HAP-1 (cell line): ENCODE data around the gene FGFRL1.

ENCODE experiments used
- DNase-seq, 2 experiments: peaks; one replicate each; pipeline ENCODE4 v3.0.0-alpha.2; 2016 to 2020; ENCODE audit warnings: low spot score in 2 of 2
- H3K27me3 ChIP-seq: fragments of 250-450 bp; sonication (Bioruptor Pico); 2 replicates; pipeline ENCODE4 v1.5.1; 2020; ENCODE audit warnings: low read depth, mild to moderate bottlenecking, moderate library complexity
- H3K36me3 ChIP-seq: fragments of 250-450 bp; sonication (Bioruptor Pico); replicated peaks from 2 replicates; pipeline ENCODE4 v1.5.1; 2020; ENCODE audit warnings: mild to moderate bottlenecking
- H3K4me1 ChIP-seq: fragments of 250-450 bp; sonication (Bioruptor Pico); 2 replicates; pipeline ENCODE4 v1.5.1; 2020; ENCODE audit warnings: mild to moderate bottlenecking
- H3K4me3 ChIP-seq: fragments of 250-450 bp; sonication (Bioruptor Pico); 2 replicates; pipeline ENCODE4 v1.5.1; 2020; ENCODE audit warnings: mild to moderate bottlenecking, moderate library complexity
- H3K9me3 ChIP-seq: fragments of 250-450 bp; sonication (Bioruptor Pico); 2 replicates; pipeline ENCODE4 v1.5.1; 2020; ENCODE audit warnings: mild to moderate bottlenecking, moderate library complexity
- in situ Hi-C: fragments of 300-500 bp; cut with MboI; formaldehyde crosslinking; loops from 3 replicates; pipeline ENCODE4 v1.14.3; 2020; ENCODE audit warnings: low sequenced_read_pairs, inconsistent platforms, mixed read lengths

Gene FGFRL1, protein sequence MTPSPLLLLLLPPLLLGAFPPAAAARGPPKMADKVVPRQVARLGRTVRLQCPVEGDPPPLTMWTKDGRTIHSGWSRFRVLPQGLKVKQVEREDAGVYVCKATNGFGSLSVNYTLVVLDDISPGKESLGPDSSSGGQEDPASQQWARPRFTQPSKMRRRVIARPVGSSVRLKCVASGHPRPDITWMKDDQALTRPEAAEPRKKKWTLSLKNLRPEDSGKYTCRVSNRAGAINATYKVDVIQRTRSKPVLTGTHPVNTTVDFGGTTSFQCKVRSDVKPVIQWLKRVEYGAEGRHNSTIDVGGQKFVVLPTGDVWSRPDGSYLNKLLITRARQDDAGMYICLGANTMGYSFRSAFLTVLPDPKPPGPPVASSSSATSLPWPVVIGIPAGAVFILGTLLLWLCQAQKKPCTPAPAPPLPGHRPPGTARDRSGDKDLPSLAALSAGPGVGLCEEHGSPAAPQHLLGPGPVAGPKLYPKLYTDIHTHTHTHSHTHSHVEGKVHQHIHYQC

DNA sequence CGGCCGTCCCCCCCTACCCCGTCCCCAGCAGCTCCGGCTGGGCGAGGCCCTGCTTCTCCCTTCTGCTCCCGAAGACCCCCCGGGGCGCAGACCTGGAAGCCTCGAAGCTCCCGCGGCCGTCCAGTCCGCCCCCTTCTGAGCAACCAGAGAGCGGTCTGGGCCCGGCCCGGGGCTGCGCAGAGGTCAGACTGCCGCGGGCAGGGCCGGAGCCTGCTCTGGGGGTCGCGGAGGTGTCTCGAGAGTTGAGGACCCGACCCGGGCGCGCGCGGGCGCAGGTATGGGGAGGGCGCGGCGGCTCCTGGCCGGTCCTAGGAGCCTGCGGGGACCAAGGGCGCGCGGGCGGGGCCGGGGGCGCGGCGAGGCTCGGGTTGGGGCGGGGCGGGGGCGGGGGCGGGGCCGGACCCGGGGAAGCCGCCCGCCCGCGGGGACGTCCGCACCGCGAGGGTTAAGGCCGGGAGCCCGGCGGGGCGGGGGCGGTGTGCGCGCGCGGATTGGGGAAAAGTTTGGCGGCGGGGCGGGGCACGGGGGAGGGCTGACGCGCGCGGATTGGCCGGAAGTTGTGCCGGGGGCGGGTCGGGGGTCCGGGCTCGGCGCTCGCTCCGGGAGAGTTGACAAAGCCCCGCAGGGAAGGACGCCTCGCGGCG lies at the start of gene FGFRL1:
TSS of gene FGFRL1 (plus strand) at position 605 of the 644 bp plus-strand sequence. CDS start 860 bp downstream, outside the sequence.
- Histone ChIP-seq H3K27me3 (peaks cover 19% of the 10 kb centered on the region), H3K36me3 (peaks cover 10% of the 10 kb centered on the region), H3K4me3 (peak within 1 kb of the TSS; percentile 54), H3K9me3 (0 out of 2 replicates have a peak, but pooled peaks cover 4% of the 10 kb centered on the region), H3K4me1 (peaks cover 13% of the 10 kb centered on the region)
- in situ Hi-C loops: no loop called here
- DNase-seq: peak; percentile 73 to 98

DNA sequence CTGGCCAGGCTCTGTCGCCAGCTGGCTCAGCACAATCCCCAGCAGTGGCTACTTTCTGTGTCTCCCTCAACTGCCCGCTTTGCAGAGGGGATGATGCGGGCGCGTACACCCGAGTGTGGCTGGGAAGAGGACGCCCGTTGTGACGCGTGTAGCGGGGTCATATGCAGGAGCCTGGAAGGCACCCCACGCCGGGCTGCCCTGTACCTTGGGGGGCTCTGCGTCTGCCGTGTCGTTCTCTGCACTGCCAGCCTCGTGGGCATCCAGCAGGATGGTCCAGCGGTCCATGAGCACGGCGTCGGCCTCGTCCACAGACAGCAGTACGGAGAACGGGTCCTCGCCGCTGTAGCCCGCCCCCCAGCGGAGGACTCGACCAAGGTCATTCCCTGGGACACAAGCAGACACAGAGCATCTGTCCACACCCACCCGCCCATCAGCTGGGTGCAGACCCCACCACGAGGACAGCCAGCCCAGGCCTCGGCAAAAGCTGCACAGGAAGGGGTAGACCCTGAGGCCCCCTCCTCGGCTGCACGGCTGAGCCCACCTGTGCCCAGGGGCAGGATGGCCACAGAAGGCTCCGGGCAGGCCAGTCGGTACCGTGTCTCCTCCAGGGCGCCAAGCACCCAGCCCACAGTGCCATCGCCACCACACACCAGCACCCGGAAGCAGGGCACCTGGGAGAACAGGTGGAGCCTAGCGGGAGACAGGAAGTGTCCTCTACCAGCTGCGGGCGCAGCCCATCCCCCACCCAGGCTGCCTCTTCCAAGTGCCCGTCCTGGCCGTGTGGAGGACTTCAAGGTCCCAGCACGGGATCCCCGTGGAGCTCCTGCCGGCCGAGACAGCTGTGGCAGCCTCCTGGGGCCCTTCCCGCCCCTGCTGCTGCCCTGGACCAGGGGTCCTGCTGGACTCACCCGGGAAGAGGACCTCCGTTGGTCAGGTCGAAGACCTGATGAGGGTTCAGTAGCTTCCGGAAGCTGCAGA lies 48.9 kb upstream of the FGFRL1 start:
- no peak for DNase-seq
- H3K36me3 ChIP-seq: peaks cover 3% of the 10 kb centered on the region; the same call in 1 of the 2 replicates

DNA sequence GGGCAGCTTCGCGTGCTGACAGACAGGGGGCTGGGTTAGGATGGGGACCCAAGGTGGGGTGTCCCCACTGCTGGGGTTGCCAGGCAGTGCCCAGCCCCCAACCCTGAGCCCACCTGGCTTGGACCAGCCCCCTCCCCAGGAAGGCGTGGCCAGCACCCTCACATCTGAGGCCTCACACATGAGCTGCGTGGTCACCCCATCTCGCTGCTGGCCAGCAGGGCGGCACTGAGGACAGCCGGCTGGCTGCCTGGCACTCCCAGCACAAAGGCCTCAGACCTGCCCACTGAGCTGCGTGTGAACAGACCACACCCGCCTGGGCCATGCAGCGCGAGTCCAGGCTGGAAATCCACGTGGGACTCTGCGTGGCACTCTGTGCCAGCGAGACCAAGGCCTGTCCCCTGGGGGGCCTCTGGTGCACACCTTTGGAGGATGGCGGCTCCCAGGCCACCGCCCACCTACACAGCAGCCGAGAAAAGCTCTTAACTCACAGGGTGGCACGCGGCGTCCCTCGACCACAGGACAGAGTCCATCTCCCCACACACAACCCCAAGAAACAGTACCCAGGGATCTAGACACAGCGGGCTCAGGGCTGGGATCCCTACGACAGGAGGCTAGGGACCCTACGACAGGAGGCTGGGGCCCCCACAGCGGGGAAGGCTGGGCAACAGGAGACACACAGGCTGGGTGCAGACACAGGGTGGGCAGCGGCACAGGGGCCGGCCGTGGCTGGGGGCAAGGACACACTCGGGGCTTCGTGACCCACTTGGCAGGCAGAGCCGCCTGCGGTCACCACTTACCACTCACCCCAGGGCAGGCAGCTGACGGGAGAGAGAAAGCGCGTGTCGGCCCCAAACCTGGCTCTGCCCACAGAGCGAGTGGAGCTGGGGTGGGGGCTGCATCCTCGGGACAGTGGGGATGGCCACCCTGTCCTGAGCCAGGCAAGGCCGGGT lies 47.9 kb upstream of the FGFRL1 start:
- no peak for DNase-seq
- Histone ChIP-seq H3K9me3 (no peaks in the 10 kb centered on the region), H3K36me3 (peaks cover 3% of the 10 kb centered on the region; the same call in 1 of the 2 replicates), H3K27me3 (no peaks in the 10 kb centered on the region), H3K4me1 (no peaks in the 10 kb centered on the region), H3K4me3 (no peak overlapping the region)
- in situ Hi-C loops: no loop called here

More for the DNA sequence above, 48.9 kb upstream of the FGFRL1 start:
- H3K9me3 ChIP-seq: no peaks in the 10 kb centered on the region
- no peaks in the 10 kb centered on the region for H3K4me1 ChIP-seq
- in situ Hi-C loops: no loop called here
- no peak overlapping the region for H3K4me3 ChIP-seq
- no peaks in the 10 kb centered on the region for H3K27me3 ChIP-seq

DNA sequence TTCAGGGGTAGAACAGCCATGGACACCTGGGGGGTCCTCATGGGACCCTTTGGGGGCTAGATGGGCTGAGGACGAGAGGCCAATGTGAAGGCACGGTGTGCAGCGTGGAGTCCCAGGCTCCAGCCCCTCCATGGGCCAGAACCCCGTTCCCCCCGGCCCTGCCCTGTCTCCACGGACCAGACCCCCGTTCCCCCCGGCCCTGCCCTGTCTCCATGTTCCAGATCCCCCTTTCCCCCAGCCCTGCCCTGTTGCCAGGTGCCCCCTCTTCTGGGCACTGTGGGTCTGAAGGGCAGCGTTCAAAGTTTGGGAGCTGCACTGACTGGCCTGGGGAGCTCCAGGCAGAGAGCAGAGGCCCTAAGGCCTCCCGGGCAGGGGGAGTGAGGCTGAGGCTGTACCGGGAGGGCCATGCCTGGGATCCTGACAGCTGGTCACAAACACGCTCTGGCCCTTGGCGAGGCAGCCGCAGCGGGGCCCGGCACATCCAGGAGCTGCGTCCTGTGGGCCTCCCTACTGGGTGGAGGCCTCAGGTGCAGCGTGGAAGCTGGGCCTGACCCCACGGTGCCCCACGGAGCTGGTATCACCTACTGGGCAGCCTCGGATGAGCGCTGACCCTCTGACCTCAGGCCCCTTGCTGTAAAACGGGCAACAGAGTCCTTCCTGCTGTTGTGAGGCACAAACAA lies 46.9 kb upstream of the FGFRL1 start:
- H3K4me3 ChIP-seq: no peak overlapping the region
- no peaks in the 10 kb centered on the region for H3K9me3 ChIP-seq
- H3K4me1 ChIP-seq: no peaks in the 10 kb centered on the region
- peaks cover 3% of the 10 kb centered on the region; the same call in 1 of the 2 replicates for H3K36me3 ChIP-seq
- DNase-seq: no peak
- in situ Hi-C loops: no loop called here
- no peaks in the 10 kb centered on the region for H3K27me3 ChIP-seq

DNA sequence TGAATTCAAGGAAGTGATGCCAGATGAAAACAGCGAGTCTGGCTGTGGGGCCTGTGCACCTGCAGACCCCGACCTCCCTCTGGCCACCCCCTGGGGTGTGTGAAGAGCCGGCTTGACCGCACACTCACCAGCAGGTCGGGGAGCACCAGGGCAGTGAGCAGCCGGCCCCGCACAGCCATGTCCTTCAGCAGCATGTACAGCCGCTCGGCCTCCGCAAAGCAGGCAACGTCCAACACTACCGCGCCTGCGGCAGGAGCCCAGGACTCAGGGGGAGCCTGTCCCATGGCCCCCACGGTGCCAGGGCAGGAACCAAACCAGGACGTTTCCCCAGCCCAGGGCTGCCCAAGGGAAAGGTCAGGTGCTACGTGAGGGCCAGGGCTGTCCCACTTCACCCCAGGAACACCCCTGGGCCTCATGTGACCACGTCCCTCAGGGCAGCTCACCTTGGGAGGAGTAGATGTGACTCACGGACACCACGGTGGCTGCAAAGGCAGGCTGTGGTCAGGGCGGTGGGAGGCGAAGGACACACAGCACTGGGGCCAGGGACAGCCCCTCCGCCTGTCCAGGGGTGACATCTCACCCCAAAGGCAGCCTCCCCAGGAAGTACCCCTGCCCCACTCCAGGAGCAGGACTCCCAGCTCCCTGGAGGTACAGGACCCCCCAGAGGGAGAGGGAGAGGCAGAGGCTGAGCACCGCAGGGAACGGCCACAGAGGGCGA lies 46.2 kb upstream of the FGFRL1 start:
- no peak overlapping the region for H3K4me3 ChIP-seq
- DNase-seq: no peak
- no peaks in the 10 kb centered on the region for H3K4me1 ChIP-seq
- H3K9me3 ChIP-seq: no peaks in the 10 kb centered on the region
- H3K27me3 ChIP-seq: no peaks in the 10 kb centered on the region
- H3K36me3 ChIP-seq: peaks cover 3% of the 10 kb centered on the region; the same call in 1 of the 2 replicates
- in situ Hi-C loops: no loop called here

DNA sequence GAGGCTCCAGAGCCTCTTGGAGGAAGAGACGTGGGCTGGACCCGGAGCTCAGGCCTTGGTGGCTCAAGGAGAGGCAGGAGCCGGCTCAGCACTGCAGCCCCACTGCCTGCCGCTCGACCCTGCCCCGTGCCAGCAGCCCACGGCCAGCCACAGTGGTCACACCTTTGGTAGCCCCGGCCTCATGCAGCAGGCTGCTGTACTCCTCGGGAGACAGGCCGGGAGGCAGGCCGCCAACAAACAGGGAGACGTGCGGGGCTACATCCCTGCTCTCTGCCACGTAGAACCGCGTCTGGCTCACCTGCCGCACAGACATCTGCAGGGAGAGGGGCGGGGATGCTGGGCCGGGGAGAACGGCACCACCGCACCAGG lies 45.7 kb upstream of the FGFRL1 start:
- Histone ChIP-seq H3K27me3 (no peaks in the 10 kb centered on the region), H3K9me3 (no peaks in the 10 kb centered on the region), H3K36me3 (peaks cover 3% of the 10 kb centered on the region; the same call in 1 of the 2 replicates), H3K4me1 (no peaks in the 10 kb centered on the region), H3K4me3 (no peak overlapping the region)
- in situ Hi-C loops: no loop called here
- no peak for DNase-seq

DNA sequence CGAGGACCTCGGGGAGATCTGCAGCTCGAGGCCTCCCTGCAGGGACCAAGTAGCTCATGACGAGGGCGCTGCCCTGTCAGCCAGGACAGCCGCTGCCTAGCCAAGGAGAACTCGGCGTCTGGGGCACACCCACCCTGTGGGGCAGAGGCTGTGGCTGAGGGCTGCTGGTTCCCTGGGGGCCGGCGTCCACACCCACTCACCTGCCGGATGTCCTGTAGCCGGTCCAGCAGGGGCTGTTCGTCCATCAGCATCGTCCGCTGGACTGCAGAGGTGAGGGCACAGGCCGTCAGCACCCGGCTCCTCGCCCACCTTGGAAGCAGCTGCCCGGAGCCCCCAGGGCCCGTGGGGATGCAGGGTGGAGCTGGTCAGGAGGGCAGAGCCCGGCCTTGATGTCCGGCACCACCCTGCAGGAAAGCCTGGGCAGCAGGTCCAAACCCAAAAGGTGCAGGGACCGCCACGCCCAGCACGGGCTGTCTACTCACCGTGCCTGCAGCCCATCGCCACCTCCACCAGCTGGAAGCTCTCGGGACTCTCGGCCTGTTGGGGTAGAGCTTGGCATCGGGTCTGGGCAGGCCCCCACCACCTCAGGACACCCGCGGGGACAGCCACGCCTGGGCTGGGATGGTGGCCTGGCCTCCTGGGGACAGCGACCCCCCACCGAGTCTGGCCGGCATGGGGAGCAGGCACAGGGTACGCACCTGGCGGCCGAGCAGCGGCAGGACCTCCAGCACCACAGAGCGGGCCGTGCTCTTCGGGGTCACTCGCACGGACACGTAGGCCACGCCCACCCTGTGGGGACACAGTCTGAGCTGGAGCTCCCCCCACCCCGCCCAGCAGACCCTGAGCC lies 44.9 kb upstream of the FGFRL1 start:
- Histone ChIP-seq H3K36me3 (peaks cover 3% of the 10 kb centered on the region; the same call in 1 of the 2 replicates), H3K4me3 (no peak overlapping the region), H3K9me3 (no peaks in the 10 kb centered on the region), H3K4me1 (no peaks in the 10 kb centered on the region), H3K27me3 (no peaks in the 10 kb centered on the region)
- no peak for DNase-seq
- in situ Hi-C loops: no loop called here

DNA sequence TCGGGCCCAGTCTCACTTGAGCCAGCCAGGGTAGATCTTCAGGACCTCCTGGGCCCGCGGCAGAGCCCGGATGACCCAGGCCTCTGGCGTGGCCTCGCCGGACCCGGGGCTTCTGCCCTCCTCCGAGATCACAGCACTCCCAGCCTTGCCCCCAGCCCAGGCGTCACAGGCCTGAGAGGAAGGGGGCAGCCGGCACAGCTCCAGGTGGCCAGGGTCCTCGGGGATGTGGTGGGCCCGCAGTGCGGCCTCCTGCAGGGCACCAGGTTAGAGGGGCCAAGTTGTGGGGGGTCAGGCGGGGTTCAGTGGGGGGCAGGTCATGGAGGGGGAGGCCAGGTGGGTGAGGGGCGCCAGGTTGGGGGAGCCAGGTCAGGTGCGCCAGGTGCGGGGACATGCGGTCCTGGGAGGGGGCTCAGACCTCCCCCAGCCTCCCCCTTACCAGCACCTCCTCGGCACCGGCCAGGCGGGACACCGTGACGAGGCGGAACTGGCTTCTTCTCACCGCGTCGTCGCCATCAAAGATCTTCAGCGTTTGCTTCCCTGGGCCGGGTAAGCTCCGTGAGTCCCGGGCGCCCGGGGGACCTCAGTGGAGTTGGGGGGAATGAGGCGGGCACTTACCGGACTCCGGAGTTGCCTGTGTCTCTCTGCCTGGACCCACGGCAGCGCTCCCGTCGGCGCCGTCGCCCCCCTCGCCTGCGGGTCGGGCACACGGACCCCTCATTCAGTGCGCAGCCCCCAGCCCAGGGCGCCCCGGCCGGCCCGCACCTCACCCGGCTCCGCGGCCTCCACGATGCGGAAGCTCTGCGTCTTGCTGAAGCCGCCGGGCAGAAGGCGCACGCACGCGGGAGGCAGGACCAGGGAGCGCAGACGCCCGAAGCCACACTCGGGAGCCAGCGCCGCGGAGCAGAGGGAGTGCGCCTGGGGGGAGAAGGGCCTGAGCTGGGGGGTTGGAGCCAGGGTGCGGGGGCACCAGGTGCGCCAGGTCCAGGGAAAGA lies 44.0 kb upstream of the FGFRL1 start:
- peaks cover 2% of the 10 kb centered on the region; the same call in 1 of the 2 replicates for H3K4me1 ChIP-seq
- no peak for DNase-seq
- H3K4me3 ChIP-seq: no peak overlapping the region
- H3K27me3 ChIP-seq: no peaks in the 10 kb centered on the region
- no peaks in the 10 kb centered on the region for H3K9me3 ChIP-seq
- in situ Hi-C loops: no loop called here
- no peaks in the 10 kb centered on the region for H3K36me3 ChIP-seq

DNA sequence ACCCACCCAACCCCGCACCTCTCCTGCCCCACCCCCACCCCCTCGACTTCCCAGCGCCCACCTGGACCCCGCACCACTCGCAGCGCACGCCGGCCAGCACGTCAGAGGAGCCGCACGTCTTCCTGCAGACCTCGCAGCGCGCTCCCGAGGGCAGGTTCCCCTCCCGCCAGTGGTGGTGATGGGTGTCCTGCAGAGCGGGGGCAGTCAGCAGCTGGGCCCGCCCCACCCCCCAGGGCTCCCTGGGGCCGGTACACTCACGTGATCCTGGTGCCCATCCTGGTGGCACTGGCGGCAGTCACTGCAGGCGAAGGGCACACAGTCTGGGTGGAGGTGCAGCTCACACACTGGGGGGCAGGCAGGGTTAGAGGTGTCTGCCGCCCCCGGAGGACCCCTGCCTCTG lies 43.2 kb upstream of the FGFRL1 start:
- Histone ChIP-seq H3K27me3 (no peaks in the 10 kb centered on the region), H3K36me3 (no peaks in the 10 kb centered on the region), H3K9me3 (no peaks in the 10 kb centered on the region), H3K4me3 (no peak overlapping the region), H3K4me1 (peaks cover 2% of the 10 kb centered on the region; the same call in 1 of the 2 replicates)
- no peak for DNase-seq
- in situ Hi-C loops: no loop called here
